ENCODE data around the gene ALOXE3. TPM values are rescaled to one million over a fixed set of nuclear protein-coding genes. Genes with fewer than 3 reads are reported as not detected.

The ALOXE3 gene
- total RNA-seq, 1 donor: not detected

DNA sequence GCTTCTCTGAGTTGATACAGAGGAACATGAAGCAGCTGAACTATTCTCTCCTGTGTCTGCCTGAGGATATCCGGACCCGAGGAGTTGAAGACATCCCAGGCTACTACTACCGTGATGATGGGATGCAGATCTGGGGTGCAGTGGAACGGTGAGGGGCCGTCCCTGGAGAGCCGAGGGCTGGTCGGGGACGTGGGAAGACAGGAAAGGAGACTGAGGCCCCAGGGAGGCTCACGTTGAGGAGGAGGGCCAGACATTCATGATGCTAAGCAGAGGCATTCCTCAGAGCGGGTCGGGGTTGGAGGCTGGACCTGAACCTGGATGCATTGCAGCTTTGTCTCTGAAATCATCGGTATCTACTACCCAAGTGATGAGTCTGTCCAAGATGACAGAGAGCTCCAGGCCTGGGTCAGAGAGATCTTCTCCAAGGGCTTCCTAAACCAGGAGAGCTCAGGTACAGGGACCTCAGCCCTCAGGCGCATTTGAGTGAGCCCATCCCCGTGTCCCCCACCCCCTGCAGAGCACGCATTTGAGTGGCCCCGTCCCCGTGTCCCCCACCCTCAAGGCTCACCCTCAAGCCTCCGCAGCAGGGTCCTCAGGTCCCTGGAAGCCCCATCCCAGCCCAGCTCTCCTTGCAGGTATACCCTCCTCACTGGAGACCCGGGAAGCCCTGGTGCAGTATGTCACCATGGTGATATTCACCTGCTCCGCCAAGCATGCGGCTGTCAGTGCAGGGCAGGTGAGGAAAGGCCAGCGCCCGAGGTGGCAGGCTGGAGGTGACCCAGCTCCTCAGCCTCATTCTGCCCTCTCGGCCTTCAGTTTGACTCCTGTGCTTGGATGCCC lies 71.2 kb downstream of the ALOXE3 start:
- H3K4me3 ChIP-seq (ENCODE audit: low read depth, low read length): no peak overlapping the region
- TF ChIP-seq, protein P1, sequence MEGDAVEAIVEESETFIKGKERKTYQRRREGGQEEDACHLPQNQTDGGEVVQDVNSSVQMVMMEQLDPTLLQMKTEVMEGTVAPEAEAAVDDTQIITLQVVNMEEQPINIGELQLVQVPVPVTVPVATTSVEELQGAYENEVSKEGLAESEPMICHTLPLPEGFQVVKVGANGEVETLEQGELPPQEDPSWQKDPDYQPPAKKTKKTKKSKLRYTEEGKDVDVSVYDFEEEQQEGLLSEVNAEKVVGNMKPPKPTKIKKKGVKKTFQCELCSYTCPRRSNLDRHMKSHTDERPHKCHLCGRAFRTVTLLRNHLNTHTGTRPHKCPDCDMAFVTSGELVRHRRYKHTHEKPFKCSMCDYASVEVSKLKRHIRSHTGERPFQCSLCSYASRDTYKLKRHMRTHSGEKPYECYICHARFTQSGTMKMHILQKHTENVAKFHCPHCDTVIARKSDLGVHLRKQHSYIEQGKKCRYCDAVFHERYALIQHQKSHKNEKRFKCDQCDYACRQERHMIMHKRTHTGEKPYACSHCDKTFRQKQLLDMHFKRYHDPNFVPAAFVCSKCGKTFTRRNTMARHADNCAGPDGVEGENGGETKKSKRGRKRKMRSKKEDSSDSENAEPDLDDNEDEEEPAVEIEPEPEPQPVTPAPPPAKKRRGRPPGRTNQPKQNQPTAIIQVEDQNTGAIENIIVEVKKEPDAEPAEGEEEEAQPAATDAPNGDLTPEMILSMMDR (IDR thresholded peaks at IDR 0.05; ENCODE audit: insufficient read depth, low read depth, low read length): no peak

DNA sequence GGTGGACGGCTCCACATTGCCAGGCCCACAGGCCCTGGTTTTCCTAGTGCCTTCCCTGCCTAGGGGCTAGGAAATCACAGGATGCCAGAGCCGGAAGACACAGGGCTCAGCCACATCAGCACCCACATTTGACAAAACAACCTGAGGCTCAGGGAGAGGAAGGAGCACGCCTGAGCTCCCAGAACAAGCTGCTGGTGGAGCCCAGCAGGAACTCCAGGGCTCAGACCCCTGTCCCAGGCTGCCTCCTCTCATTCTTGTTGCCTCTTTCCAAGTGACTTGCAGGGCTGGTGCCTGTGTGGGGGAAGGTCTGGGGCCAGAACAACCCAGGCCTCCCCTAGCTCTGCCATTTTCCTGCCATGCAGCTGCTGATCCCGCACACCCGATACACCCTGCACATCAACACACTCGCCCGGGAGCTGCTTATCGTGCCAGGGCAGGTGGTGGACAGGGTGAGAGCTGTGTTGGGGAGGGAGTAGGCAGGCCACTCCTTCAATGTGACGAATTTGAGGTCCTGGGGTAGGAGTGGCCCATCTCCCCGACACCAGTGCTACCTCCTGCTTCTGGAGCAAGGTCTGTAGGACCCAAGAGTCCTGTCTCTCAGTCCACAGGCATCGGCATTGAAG lies 71.9 kb downstream of the ALOXE3 start:
- H3K4me3 ChIP-seq (ENCODE audit: low read depth, low read length): no peak overlapping the region
- TF ChIP-seq, protein P1 (IDR thresholded peaks at IDR 0.05; ENCODE audit: insufficient read depth, low read depth, low read length): no peak
- DNase-seq (ENCODE audit: low read depth): no peak

More for the DNA sequence above, 71.2 kb downstream of the ALOXE3 start:
- DNase-seq (ENCODE audit: low read depth): no peak

Small RNA genes lying within 50 kb of the gene (small RNA-seq; reads per million reads assigned to genes)
- not detected for gene MIR4314

Other genes with a start within 250 kb of the ALOXE3 start
- 103 and 111 TPM in 2 replicates for gene CHD3, start 229.7 kb downstream of the ALOXE3 start, total RNA-seq
- gene RNF227, start 202.2 kb downstream of the ALOXE3 start, total RNA-seq: 2.2 and 4.2 TPM in 2 replicates
- 1.3 and 1.7 TPM in 2 replicates for gene KCNAB3, start 188.7 kb downstream of the ALOXE3 start, total RNA-seq
- 42.7 and 47.4 TPM in 2 replicates for gene TRAPPC1, start 186.6 kb downstream of the ALOXE3 start, total RNA-seq
- gene CNTROB, start 186.3 kb downstream of the ALOXE3 start, total RNA-seq: 21.3 and 25.5 TPM in 2 replicates
- gene GUCY2D, start 115.9 kb downstream of the ALOXE3 start, total RNA-seq: under 0.01 TPM in 1 of 2 replicates, not detected in the other
- not detected in 2 replicates for gene ALOX15B, start 79.5 kb downstream of the ALOXE3 start, total RNA-seq
- not detected in 2 replicates for gene ALOX12B, start 30.8 kb downstream of the ALOXE3 start, total RNA-seq
- gene HES7, start 5.6 kb upstream of the ALOXE3 start, total RNA-seq: not detected in 2 replicates
- 5.5 and 12.5 TPM in 2 replicates for gene PER1, start 33.9 kb upstream of the ALOXE3 start, total RNA-seq
- gene VAMP2, start 44.4 kb upstream of the ALOXE3 start, total RNA-seq: 5.6 and 6.1 TPM in 2 replicates
- 15.5 and 23.7 TPM in 2 replicates for gene TMEM107, start 57.9 kb upstream of the ALOXE3 start, total RNA-seq
- gene BORCS6, start 71.7 kb upstream of the ALOXE3 start, total RNA-seq: 6.0 and 8.4 TPM in 2 replicates
- gene AURKB, start 92.1 kb upstream of the ALOXE3 start, total RNA-seq: 12.9 and 19.0 TPM in 2 replicates
- gene CTC1, start 129.5 kb upstream of the ALOXE3 start, total RNA-seq: 6.0 and 10.3 TPM in 2 replicates
- 38.0 and 41.9 TPM in 2 replicates for gene PFAS, start 130.8 kb upstream of the ALOXE3 start, total RNA-seq
- gene RANGRF, start 170.2 kb upstream of the ALOXE3 start, total RNA-seq: 8.2 and 13.5 TPM in 2 replicates
- gene SLC25A35, start 176.9 kb upstream of the ALOXE3 start, total RNA-seq: 0.86 and 0.97 TPM in 2 replicates
- not detected in 2 replicates for gene ARHGEF15, start 191.7 kb upstream of the ALOXE3 start, total RNA-seq
- not detected in 2 replicates for gene ODF4, start 221.3 kb upstream of the ALOXE3 start, total RNA-seq